HG03342 (cell line): ENCODE data around the gene PIGC.

Source experiments
- ATAC-seq: cut with Tn5 transposase; IDR thresholded peaks from one replicate; pipeline ENCODE4 v1.9.1; 2021; ENCODE audit warnings: mild to moderate bottlenecking, moderate library complexity; ENCODE audit not compliant: unreplicated experiment

The PIGC gene

DNA sequence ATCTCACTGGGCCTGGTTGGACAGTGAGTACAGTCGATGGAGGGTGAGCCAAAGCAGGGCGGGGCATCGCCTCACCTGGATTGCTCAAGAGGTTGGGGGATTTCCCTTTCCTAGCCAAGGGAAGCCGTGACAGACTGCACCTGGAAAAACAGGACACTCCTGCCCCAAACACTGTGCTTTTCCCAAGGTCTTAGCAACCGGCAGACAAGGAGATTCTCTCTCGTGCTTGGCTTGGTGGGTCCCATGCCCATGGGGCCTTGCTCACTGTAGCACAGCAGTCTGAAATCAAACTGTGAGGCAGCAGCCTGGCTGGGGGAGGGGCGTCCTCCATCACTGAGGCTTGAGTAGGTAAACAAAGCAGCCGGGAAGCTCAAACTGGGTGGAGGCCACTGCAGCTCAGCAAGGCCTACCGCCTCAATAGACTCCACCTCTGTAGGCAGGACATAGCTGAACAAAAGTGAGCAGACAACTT lies 12.1 kb downstream of the PIGC start:
- no peak for ATAC-seq

DNA sequence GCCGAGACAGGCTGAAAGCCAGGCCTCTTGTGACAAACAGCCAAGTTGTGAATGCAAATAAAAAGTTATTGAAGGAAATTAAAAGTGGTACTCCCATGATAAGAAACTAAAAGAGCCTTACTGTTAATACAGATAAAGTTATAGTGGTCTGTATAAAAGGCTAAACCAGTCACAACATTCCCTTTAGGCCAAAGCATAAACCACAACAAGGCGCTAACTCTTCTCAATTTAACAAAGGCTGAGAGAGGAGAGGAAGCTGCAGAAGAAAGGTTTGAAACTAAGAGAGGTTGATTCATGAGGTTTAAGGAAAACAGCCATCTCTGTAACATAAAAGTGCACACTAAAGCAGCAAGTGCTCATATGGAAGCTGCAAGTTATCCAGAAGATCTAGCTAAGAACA lies 12.7 kb downstream of the PIGC start:
- ATAC-seq: no peak

GRCh38 chr1:172430128-172430454 lies 13.8 kb downstream of the PIGC start:
- no peak for ATAC-seq

- ATAC-seq: no peak
Measured at GRCh38 chr1:172429331-172430127, 14.3 kb downstream of the PIGC start.

- ATAC-seq: no peak
Measured at GRCh38 chr1:172427191-172427590, 16.7 kb downstream of the PIGC start.

GRCh38 chr1:172425339-172425738 lies 18.5 kb downstream of the PIGC start:
- ATAC-seq: no peak

DNA sequence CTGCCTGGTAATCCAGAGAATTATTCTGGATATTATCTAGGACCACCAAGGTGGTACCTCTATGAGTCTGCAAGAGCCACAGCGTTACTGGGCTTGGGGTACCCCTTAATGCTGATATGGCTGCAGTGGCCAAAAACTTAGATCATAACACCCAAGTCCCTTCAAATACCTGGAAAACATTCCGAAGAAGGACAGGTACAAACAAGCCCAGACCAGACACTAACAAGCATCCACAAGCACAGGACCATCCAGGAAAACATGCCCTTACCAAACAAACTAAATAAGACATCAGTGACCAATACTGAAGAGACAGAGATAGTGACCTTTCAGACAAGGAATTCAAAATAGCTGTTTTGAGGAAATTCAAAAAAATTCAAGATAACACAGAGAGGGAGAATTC lies 20.5 kb downstream of the PIGC start:
- ATAC-seq: no peak

- ATAC-seq: no peak
Measured at GRCh38 chr1:172421974-172422604, 21.8 kb downstream of the PIGC start.

DNA sequence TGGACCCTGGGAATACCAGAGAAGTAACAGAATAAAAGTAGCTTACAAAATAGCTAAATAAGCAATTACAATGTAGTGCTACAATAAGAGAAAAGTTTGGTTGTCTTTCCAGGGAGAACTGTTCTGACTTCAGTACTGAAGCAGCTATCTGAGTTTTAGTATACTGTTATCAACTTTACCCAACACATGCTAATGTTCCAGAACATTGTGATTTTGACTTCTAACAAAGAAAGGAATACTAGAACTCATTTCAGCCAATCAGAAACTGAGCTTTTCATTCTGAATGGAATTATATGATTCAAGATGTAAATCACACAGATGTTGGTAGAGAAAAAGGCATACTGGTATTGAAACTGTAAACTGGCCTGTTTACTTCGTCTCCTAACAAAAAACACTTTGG lies 23.5 kb downstream of the PIGC start, which contains the start of gene C1orf105:
Gene C1orf105 (plus strand): TSS at position 301 of the 400 bp plus-strand sequence. CDS start 201 bp downstream, outside the sequence.
- ATAC-seq: no peak

- ATAC-seq: no peak
Measured at GRCh38 chr1:172417557-172417956, 26.3 kb downstream of the PIGC start.

DNA sequence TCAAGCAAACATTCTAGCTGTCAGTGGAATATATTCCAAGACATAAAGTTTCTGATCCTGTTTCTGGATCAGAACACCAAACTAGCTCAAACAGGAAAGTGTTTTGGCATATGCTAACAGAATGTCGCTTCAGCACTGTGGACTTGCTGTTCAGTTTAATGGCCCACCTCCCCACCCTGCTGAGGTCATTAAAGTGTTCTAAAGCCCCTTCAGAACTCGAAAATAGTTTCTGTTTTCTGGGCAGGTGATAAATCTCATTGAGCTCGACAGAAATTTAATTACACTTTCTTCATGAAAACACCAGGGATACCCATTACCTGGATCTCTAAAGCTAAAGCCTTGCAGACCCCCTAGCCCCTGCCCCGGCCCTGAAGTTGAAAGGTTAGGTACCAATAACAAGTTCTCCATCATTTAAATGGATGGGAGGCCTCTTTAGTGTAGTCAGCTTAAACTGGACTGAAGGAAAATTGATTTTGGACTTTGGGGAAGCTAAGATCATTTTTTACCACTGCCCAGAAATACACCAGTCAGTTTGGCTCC lies 27.3 kb downstream of the PIGC start:
- no peak for ATAC-seq

DNA sequence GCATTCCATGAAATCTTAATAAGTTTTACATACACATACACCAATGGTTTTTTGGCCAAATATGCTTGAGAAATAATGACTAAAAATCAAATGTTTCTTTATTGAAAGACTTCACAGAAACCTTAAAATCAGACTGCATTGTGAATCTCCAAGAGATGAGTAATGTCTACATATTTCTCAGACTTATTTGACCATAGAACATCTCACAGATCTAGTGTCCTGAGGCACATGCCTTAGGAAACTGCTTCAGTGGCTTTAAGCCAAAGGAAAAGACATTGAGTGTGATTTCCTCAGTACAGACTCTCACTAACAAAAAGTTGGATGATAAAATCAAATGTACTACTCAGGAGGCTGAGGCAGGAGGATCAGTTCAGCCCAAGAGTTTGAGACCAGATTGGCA lies 29.5 kb downstream of the PIGC start:
- no peak for ATAC-seq

DNA sequence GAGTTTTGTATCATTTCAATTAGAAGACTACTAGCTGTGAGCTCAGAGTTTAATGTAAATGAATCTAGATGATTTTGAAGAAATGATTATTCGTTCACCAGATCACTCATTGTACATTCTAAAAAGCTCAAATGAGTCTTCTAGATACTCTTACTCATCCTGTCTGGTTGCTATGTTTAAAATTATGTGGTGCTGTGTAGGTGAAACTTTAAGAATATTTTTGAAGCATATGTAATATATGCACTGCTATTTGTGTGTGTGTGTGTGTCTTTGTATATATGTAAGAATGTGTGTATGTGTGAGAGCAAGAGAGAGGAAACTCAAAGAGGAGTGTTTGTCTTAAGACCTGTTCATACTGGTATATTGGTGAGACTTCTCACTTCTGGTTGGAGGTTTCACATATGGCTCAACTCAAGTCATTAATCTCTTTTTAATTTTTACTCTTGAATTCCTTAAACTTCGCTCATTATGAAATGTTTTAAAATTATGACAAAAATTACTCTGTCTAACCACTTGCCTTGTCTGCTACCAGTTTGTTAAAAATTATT lies 32.0 kb downstream of the PIGC start:
- no peak for ATAC-seq

- no peak for ATAC-seq
Measured at GRCh38 chr1:172410027-172410426, 33.8 kb downstream of the PIGC start.

GRCh38 chr1:172408958-172409357 lies 34.9 kb downstream of the PIGC start:
- ATAC-seq: no peak

DNA sequence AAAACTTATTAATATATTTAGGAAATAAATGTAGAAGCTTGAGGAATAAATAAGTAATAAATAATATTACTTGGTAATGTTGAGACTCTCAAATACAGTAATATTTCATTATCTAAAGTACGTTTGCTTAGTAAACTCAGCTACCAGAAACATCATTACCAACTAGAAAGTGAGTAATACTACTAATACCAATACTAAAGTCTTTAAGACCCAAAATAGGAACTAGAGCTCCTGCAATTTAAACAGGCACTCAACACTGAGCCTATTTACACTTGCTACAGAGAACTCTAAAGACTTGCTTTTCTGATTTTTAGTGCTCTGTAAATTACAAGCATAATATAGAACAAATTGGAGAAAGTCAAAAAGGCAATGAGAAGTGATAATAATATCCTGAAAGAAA lies 36.9 kb downstream of the PIGC start:
- ATAC-seq: no peak

- ATAC-seq: no peak
Measured at GRCh38 chr1:172405912-172406311, 38.0 kb downstream of the PIGC start.

- ATAC-seq: no peak
Measured at GRCh38 chr1:172404121-172404520, 39.7 kb downstream of the PIGC start.

- ATAC-seq: no peak
Measured at GRCh38 chr1:172402878-172403569, 40.8 kb downstream of the PIGC start.

- ATAC-seq: no peak
Measured at GRCh38 chr1:172401892-172402291, 42.0 kb downstream of the PIGC start.

DNA sequence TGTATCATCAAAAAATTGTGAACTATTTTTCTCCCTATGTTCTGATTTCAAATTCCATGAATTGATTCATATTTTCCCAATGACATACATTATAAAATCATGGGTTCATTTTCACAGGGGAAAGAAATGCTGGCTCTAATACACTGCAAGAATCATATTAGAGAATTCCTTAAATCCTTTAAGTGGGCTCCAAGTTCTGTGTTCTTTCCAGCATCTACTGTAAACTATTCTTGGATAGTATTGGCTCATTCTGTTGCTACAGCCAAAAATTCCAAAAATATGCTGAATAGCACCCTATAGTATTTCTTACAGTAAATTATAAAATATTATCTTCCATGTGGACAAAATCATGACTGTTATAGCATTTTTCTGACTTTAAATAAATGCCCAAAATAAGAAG lies 42.4 kb downstream of the PIGC start:
- ATAC-seq: no peak
